Measurements from ENCODE around the gene SLC4A4.
A peak's percentile ranks its signal among the peaks of the same experiment; 100 is the strongest.

SLC4A4 gene

GRCh38 chr4:71550220-71551165, 211.7 kb downstream of the SLC4A4 start:
- DNase-seq, result no peak

GRCh38 chr4:71553605-71554004, 214.8 kb downstream of the SLC4A4 start:
- DNase-seq, result no peak

- no peak for DNase-seq
These were observed 215.2 kb downstream of the SLC4A4 start for GRCh38 chr4:71554025-71554424.

DNA sequence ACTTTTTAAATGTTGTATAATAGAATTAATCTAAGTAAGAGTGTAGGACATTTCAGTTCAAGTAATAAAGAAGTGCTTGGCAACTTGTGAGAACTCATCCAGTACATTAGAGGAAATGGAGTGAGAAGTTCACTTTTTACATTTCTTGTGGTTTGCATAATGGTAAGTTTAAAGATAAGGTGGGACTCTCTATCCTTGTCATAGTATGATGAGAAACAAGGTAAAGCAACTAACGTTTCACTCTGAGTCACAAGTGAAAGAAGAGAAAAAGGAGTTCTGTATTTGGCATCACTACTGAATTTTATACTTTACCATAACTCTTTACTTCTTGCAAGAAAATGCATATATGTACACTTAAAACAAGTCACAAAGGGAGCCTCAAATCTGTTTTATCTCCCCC, 219.4 kb downstream of the SLC4A4 start:
- no peak for DNase-seq

GRCh38 chr4:71559957-71560571, 221.2 kb downstream of the SLC4A4 start:
- DNase-seq, result no peak

- DNase-seq, result no peak
These were observed 226.0 kb downstream of the SLC4A4 start for GRCh38 chr4:71564775-71565174.

DNA sequence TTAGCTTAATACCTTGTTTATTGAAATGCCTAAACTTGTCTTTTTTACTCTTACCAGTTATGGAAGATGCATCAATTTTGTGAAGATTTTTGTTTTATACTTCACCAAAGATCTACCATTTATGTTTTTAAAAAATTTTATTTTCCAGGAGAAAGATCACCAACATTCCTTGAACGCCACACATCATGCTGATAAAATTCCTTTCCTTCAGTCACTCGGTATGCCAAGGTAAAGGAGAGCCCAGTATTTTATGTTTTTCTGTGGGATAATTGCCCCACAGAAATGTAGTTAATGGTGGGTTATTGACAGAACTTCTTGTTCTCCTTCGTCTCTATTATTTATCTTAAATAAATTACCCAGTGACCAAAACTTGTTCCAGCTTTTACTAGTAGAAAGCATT, 228.0 kb downstream of the SLC4A4 start:
- no peak for DNase-seq

- no peak for DNase-seq
These were observed 229.3 kb downstream of the SLC4A4 start for GRCh38 chr4:71568131-71568530.

- no peak for DNase-seq
These were observed 231.7 kb downstream of the SLC4A4 start for GRCh38 chr4:71570492-71570891.

GRCh38 chr4:71571346-71571745, 232.5 kb downstream of the SLC4A4 start:
- no peak for DNase-seq

- no peak for DNase-seq
These were observed 245.2 kb downstream of the SLC4A4 start for GRCh38 chr4:71583971-71584370.

- DNase-seq, result no peak
These were observed 245.8 kb downstream of the SLC4A4 start for GRCh38 chr4:71584585-71584984.

GRCh38 chr4:71586087-71586763, 247.4 kb downstream of the SLC4A4 start:
- peak; percentile 2 for DNase-seq

DNA sequence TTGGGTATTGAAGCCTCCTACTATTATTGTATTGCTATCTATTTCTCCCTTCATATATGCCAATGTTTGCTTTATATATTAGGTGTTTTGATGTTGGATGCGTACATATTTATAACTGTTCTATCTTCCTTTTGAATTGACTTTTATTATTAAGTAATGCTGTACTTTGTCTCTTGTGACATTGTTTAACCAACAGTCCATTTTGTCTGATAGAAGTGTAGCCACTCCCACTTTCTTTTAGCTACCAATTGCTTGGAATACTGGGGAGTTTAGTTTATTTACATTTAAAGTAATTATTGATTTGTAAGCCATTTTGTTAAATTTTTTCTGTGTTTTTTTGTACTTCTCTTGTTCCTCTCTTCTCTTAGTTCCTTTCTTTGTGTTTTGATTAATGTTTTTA, 249.2 kb downstream of the SLC4A4 start:
- DNase-seq, result no peak

GRCh38 chr4:71592793-71593192, 254.0 kb downstream of the SLC4A4 start:
- DNase-seq, result no peak

- DNase-seq, result no peak
These were observed 254.5 kb downstream of the SLC4A4 start for GRCh38 chr4:71593311-71593710.

DNA sequence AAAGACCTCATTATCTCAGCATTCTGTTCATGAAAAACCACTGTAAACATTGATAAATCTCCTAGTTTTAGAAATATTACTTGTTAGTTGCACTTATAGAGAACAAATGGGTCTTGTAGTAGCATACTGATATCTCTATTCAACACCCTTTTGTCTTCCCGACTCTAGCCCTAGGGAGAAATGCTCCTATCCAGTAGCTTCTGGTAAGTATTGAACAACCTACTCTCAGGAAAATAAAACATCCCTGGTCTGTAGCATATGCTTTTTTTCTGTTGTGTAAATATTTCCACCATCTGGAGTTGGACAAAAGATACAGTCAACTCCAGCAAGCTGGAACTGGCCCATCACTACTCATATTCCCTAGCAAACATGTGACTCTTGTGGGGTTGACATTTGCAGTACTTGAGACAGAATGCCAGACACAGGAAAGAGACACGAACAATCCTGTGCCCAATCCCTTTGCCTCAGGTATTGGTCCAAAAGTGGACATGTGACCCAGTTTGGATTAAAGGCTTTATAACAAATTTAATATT, 256.8 kb downstream of the SLC4A4 start:
- DNase-seq, result peak; percentile 29

DNA sequence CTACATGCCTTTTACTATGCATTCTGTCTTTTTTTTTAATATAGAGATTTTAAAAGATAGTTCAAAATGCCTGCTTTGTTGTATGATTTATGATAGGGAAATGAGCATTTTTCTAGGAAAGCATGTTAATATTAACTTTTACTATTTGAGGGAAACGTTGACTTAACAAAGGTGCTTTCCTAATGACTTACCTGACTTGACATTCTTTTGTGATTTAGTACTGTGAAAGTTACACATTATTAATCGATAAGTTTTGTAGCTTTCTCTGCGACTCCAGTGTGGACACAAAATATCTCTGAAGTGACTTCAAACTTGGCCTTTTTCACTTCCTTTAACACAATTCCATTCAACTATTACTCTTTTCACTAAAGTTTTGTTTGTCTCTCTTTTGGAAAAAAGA, 260.8 kb downstream of the SLC4A4 start:
- no peak for DNase-seq

- no peak for DNase-seq
These were observed 263.6 kb downstream of the SLC4A4 start for GRCh38 chr4:71602289-71602900.

DNA sequence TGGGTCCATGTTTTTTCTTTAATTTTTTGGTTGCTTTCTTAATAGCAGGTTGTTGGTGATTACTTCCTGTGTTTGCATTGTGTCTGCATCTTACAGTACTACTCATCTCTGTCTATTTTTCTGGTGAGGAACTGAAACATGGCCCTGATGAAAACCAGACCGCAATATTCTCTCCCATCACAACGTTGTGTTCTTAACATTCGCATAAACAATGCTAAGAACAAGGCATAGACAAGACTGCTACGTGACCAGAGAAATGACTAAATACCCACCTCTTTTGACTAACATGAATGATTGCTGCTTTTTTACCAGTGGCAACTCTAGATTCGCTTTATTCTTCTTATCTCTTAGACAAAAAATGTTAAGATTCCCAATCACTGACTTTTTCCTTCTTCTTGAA, 266.0 kb downstream of the SLC4A4 start:
- DNase-seq, result no peak

- no peak for DNase-seq
These were observed 268.3 kb downstream of the SLC4A4 start for GRCh38 chr4:71607109-71607508.

DNA sequence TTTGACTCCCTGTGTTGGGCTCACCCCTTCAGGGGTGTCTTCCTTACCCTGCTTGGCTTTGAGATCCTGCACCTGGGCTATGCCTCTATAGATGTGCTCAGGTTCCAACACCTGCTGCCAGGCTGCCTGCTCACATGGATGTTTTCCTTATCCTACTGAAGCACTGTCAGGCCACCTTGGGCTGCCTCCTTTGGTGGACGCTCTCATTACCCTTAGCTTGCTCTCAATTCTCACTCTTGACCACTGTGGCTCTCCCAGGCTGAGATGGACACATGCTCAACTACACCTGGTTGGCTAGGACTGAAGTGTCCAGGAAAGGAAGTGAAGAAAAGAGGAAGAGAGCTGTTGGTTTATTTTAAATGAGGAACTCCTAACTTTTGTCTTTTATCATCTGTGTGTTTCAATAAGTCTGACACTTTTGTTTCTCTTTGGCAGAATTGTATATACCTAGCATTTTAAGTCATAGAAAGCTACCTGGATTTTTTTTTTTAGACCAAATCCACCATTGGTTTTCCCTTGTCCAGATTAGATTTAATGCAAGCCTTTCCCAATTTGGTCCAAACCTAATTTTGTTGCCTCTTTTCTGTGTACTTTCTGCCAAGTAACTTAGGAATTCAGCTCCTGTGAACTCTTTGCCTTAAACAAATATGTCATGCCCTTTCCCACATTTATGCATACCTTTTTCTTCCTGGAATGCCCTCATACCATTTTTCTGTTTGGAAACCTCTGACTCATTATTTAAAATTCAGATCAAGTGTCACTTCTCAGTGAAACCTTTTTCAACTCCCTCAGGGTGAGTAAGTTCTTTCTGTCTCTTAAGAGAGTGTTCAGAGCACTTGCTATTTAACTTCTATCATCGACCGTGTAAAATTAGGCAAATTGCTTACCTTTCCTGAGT, 269.2 kb downstream of the SLC4A4 start:
- no peak for DNase-seq
